ENCODE measurements around the gene ETAA1.

ETAA1 gene

GRCh38 chr2:67457699-67458098, 60.6 kb downstream of the ETAA1 start (continued):
- no peak for TF ChIP-seq TSHZ1 (tag by site-specific recombination; IDR thresholded peaks at IDR 0.05; ENCODE audit: borderline replicate concordance)
- no peak for TF ChIP-seq ZNF362 (tag by site-specific recombination; IDR thresholded peaks at IDR 0.05)

- H3K27ac ChIP-seq (ENCODE audit: extremely low read depth, low read depth, low read length), result no peak overlapping the region
- no peaks in the 10 kb centered on the region for H3K9me3 ChIP-seq (ENCODE audit: control insufficient read depth, insufficient read depth, low read depth, low read length)
- TF ChIP-seq ZNF660 (tag by site-specific recombination; IDR thresholded peaks at IDR 0.05), result no peak
- TF ChIP-seq GLI2 (tag by site-specific recombination; IDR thresholded peaks at IDR 0.05; ENCODE audit: borderline replicate concordance, low read depth), result no peak
- no peak for TF ChIP-seq ZNF548 (tag by site-specific recombination; IDR thresholded peaks at IDR 0.05)
- POLR2A ChIA-PET, result no interaction called here
- H3K4me1 ChIP-seq (ENCODE audit: control insufficient read depth, insufficient read depth, low read length), result peaks cover 21% of the 10 kb centered on the region
- no peak overlapping the region for H3K4me3 ChIP-seq (ENCODE audit: low read depth, low read length)
- no peaks in the 10 kb centered on the region for H3K36me3 ChIP-seq (ENCODE audit: control insufficient read depth in 2 of 2, insufficient read depth in 1 of 2, low read length in 2 of 2)
- CTCF ChIA-PET, result no interaction called here
These were observed 62.6 kb downstream of the ETAA1 start for GRCh38 chr2:67459761-67460160.

All from HEK293 (cell line).